Breast epithelium (tissue), 4 donors: ENCODE results near the gene MESD. TPM values are rescaled to one million over a fixed set of nuclear protein-coding genes. Genes with fewer than 3 reads are reported as not detected.

Experiments
- DNase-seq, 2 donors: peaks; one replicate each; pipeline ENCODE4 v3.0.0-alpha.2; 2019; ENCODE audit warnings: low spot score in 2 of 2
- H3K27ac ChIP-seq, 2 donors: fragments of 200-600 bp; sonication (generic) in 1 of 2; one replicate each; pipeline ENCODE4 v1.5.1; 2016 to 2019; ENCODE audit warnings: mild to moderate bottlenecking in 1 of 2
- H3K27me3 ChIP-seq, 2 donors: fragments of 200-600 bp; sonication (generic) in 1 of 2; one replicate each; pipeline versions ENCODE4 v1.5.1 to v1.6.0; 2017 to 2019; ENCODE audit warnings: control low read depth in 1 of 2, mild to moderate bottlenecking in 1 of 2
- H3K36me3 ChIP-seq: fragments of 200-600 bp; one replicate; pipeline ENCODE4 v1.5.1; 2019
- H3K4me1 ChIP-seq, 2 donors: fragments of 200-600 bp; sonication (generic); one replicate each; pipeline ENCODE4 v1.5.1; 2016 to 2019; ENCODE audit warnings: control low read depth in 1 of 2
- H3K4me3 ChIP-seq, 3 donors: fragments of 200-600 bp; sonication (generic); 1 replicate in 2 of 3; 2 replicates in 1 of 3; pipeline ENCODE4 v1.5.1; 2016 to 2019; ENCODE audit warnings: mild to moderate bottlenecking in 3 of 3, moderate library complexity in 2 of 3
- H3K9me3 ChIP-seq, 2 donors: fragments of 200-600 bp; sonication (generic) in 1 of 2; one replicate each; pipeline ENCODE4 v1.5.1; 2016 to 2019; ENCODE audit warnings: control low read depth in 1 of 2
- CTCF ChIP-seq, 3 donors: fragments of 450-650 bp; IDR thresholded peaks; one replicate each; pipeline ENCODE4 v1.5.1; 2016 to 2017; ENCODE audit warnings: antibody characterized with exemption in 3 of 3, mild to moderate bottlenecking in 3 of 3, moderate library complexity in 3 of 3
- POLR2A ChIP-seq: fragments of 450-650 bp; IDR thresholded peaks from one replicate; pipeline ENCODE4 v1.6.1; 2016; ENCODE audit warnings: antibody characterized with exemption, mild to moderate bottlenecking, moderate library complexity
- POLR2AphosphoS5 ChIP-seq, 3 donors: sonication (generic); formaldehyde crosslinking; IDR thresholded peaks; one replicate each; pipeline ENCODE4 v1.6.1; 2017; ENCODE audit warnings: antibody characterized with exemption in 3 of 3
- intact Hi-C: fragments of 100-400 bp; cut with DNase I; formaldehyde crosslinking; loops from one replicate; pipeline ENCODE4 v1.15.1; 2023; ENCODE audit warnings: low total_unique reads
- total RNA-seq, 3 donors: library from RNA; depleted of rRNA; stranded (reverse); fragments of >200 nt; gene quantifications; one replicate each; pipeline ENCODE4 v1.1.0, GENCODE V29; 2016

The MESD gene
- total RNA-seq, 3 donors from 2014 or later, result 17.1 to 32.9 (median 27.2) TPM

GRCh38 chr15:80911821-80912220 is 77.8 kb downstream of the MESD start:
- no peak for DNase-seq
- peaks cover 0 to 7% of the 10 kb centered on the region in 2 donors for H3K9me3 ChIP-seq
- no peak overlapping the region for H3K4me3 ChIP-seq
- H3K4me1 ChIP-seq, result no peaks in the 10 kb centered on the region
- TF ChIP-seq POLR2AphosphoS5 (IDR thresholded peaks at IDR 0.05), result no peak
- no peak for TF ChIP-seq POLR2A
- TF ChIP-seq CTCF (IDR thresholded peaks at IDR 0.05), result no peak
- H3K36me3 ChIP-seq, result peaks cover 4% of the 10 kb centered on the region
- H3K27me3 ChIP-seq, result no peaks in the 10 kb centered on the region
- no peak overlapping the region for H3K27ac ChIP-seq
- intact Hi-C loops, result no loop called here

DNA sequence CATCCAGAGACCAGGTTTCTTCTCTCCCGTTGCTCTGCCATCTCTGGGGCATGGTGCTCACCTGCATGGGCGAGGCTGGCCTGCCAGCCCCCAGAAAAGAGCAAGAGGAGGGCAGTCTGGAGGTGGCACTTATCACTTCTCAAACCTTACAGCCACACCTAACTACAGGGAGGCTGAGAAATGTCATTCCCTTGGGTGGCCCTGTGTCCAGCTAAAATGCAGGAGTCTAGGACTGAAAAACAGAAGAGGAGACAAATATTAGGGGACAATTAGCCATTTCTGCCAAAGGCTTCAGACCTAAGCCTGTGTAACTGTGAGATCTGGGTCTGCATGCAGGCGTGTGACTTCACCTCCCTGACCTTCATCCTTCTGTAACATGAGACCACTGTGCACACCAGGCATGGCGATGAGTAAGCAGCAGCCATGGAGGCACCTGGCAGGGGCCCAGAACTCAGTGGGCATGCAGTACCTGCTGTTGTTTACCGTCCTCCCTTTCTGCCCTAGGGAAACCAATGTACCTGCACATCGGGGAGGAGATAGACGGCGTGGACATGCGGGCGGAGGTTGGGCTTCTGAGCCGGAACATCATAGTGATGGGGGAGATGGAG is 83.4 kb downstream of the MESD start:
- intact Hi-C loops, result no loop called here
- Histone ChIP-seq H3K27ac (no peak overlapping the region), H3K36me3 (peaks cover 4% of the 10 kb centered on the region), H3K4me3 (no peak overlapping the region), H3K4me1 (no peaks in the 10 kb centered on the region), H3K9me3 (peaks cover 0 to 7% of the 10 kb centered on the region in 2 donors), H3K27me3 (no peaks in the 10 kb centered on the region)
- TF ChIP-seq CTCF (IDR thresholded peaks at IDR 0.05), result no peak
- DNase-seq, result peak in 1 of 2 donors; percentile 68

DNA sequence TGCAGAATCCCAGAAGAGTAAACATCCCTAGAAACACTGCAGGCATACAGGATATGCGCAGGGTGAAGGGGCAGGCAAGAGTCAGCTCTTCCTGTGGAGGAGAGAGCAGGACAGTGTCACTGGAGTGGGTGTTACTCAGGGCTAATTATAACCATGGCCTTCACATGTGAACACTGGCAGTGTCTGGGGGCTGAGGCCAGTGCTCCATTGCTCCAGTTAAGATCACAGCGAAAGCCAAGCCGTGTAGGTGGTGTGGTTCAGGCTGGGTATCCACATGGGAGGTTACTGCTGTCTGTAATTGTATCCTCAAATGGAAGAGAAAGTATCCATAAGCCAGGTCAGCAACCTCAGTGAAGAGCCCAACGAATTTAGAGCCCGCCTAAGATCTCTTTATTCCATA is 84.6 kb downstream of the MESD start:
- no peak for DNase-seq
- peaks cover 4% of the 10 kb centered on the region for H3K36me3 ChIP-seq
- H3K27me3 ChIP-seq, result no peaks in the 10 kb centered on the region
- no peak overlapping the region for H3K4me3 ChIP-seq
- no peak for TF ChIP-seq POLR2AphosphoS5 (IDR thresholded peaks at IDR 0.05)
- no peak for TF ChIP-seq POLR2A
- TF ChIP-seq CTCF (IDR thresholded peaks at IDR 0.05), result no peak
- intact Hi-C loops, result no loop called here
- no peak overlapping the region for H3K27ac ChIP-seq
- H3K4me1 ChIP-seq, result no peaks in the 10 kb centered on the region
- H3K9me3 ChIP-seq, result peaks cover 0 to 7% of the 10 kb centered on the region in 2 donors

DNA sequence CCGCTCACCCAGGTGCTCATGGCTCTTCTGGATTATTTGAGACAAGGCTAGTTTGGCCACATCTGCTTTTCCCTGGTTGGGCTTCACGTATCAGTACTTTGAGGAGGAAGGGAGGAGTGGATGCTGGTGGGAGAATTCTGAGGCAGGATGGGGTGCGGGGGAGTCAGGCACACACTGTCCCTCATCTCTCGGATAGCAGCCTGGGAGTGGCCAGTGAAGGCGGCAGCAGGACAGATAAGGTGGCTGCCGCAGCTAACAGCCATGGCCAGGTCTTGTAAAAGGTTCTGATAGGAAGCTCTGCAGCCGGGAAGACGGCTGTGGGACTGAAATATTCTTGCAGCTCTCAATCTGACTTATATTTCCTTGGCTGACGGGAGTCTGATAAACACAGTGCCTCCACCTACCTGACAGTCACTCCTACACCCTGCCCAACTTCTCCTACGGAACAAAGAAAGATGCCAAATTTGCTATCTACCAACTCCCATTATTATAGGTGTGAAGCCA is 87.3 kb downstream of the MESD start:
- no peaks in the 10 kb centered on the region for H3K9me3 ChIP-seq
- no peak for DNase-seq
- H3K27ac ChIP-seq, result no peak overlapping the region
- no peak for TF ChIP-seq POLR2A
- TF ChIP-seq CTCF (IDR thresholded peaks at IDR 0.05), result no peak
- TF ChIP-seq POLR2AphosphoS5 (IDR thresholded peaks at IDR 0.05), result no peak
- intact Hi-C loops, result no loop called here
- no peaks in the 10 kb centered on the region for H3K27me3 ChIP-seq
- no peaks in the 10 kb centered on the region for H3K36me3 ChIP-seq
- H3K4me1 ChIP-seq, result no peaks in the 10 kb centered on the region
- H3K4me3 ChIP-seq, result no peak overlapping the region

DNA sequence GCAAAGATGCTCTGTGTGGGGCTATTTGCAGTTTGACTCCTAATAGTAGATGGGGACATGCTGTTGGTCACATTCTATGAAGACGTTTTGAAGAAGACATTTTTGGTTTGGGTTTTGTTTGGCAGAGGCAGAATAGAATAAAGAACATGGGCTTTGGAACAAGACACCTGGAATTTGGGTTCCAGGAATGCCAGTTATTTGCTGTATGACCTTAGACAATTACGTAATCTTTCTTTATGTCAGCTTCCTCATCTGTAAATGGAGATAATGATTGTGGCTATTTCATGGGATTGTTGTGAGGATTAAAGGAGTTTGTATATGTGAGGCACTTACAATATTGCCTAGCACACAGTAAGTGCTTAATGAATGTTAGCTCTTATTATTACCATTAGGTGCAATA is 91.6 kb downstream of the MESD start:
- Histone ChIP-seq H3K36me3 (no peaks in the 10 kb centered on the region), H3K27me3 (no peaks in the 10 kb centered on the region), H3K4me1 (no peaks in the 10 kb centered on the region), H3K9me3 (no peaks in the 10 kb centered on the region), H3K27ac (no peak overlapping the region), H3K4me3 (no peak overlapping the region)
- intact Hi-C loops, result no loop called here
- TF ChIP-seq POLR2AphosphoS5 (IDR thresholded peaks at IDR 0.05), result no peak
- no peak for TF ChIP-seq CTCF (IDR thresholded peaks at IDR 0.05)
- no peak for TF ChIP-seq POLR2A
- DNase-seq, result no peak

Other genes with a start within 250 kb of the MESD start
- under 1 TPM; under 0.01 to 0.66 (median 0.59) TPM for gene CEMIP, start 210.4 kb downstream of the MESD start, total RNA-seq
- gene TLNRD1, start 11.1 kb upstream of the MESD start, total RNA-seq, result 10 to 100 TPM; 15.1 to 21.6 (median 16.8) TPM
- gene CFAP161, start 144.5 kb upstream of the MESD start, total RNA-seq, result 1 to 10 TPM in 1 of 3 donors, under 1 TPM in 1, not detected in 1; 0.66 to 1.0 TPM
- gene IL16, start 207.1 kb upstream of the MESD start, total RNA-seq, result 10 to 100 TPM; 11.1 to 40.5 (median 20.3) TPM